OCI-LY1 (cell line): ENCODE results near the gene TBCD.

Experiments
- CTCF ChIP-seq: fragments of 200-600 bp; sonication (generic), shearing (Covaris generic); IDR thresholded peaks from 2 replicates; pipeline ENCODE4 v1.5.1; 2017; ENCODE audit warnings: mild to moderate bottlenecking, antibody characterized with exemption, low read length, moderate library complexity, mixed read lengths
- EZH2 ChIP-seq: fragments of 200-600 bp; sonication (generic), shearing (Covaris generic); IDR thresholded peaks from 2 replicates; pipeline ENCODE4 v1.8.0; 2017; ENCODE audit warnings: borderline replicate concordance, mixed run types, mild to moderate bottlenecking, antibody characterized with exemption, low read length, moderate library complexity, mixed read lengths

DNA sequence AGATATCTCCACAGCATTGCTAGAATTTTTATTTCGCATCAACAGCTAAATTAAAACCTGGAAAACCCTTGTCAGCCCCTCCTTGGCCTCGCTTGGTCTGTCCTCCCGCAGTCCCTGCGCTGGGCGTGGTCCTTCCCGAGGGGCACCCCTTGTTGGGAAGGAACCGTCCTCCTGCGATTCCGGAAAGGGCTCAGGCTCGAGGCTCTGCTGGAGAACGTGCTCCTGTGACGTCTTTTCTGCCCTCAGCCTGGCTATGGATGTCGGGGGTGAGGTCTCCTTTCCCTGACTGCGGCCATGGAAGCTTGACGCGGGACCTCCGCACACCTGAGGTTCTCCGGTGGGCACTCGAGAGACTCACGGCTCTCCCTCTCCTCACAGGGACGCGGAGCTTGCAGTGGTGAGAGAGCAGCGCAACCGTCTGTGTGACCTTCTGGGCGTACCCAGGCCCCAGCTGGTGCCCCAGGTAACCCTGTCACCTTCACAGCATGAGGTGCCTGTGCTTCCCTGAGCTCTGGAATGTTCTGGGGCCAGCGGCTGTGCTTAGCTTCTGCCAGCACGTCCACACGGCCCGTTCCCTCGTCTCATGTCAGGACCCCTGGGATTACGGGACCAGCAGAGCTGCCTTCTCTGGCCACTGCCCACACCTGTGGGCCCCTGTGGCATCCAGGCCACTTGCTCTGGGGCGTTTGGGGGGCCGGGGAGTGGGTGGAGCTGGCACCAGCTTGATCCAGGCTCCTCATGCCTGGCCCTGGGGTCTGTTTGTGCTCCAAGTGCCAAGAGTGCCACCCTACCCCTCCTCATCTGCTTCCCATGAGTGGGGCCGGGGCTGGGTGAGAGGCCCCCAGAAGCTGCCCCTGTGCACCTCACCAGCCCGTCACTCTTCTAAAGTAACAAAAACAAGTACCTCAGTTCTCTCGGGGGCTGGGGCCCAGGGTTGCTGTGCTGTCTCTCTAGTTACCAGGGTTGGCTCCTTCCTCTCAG lies 189.4 kb downstream of the TBCD start:
- TF ChIP-seq CTCF (no peak), EZH2 (no peak)
